GM19395 (cell line): ENCODE data around the gene CCDC167.

Experiments
- ATAC-seq: cut with Tn5 transposase; IDR thresholded peaks from one replicate; pipeline ENCODE4 v1.9.1; 2021; ENCODE audit warnings: mild to moderate bottlenecking, moderate library complexity; ENCODE audit not compliant: unreplicated experiment

Gene CCDC167

DNA sequence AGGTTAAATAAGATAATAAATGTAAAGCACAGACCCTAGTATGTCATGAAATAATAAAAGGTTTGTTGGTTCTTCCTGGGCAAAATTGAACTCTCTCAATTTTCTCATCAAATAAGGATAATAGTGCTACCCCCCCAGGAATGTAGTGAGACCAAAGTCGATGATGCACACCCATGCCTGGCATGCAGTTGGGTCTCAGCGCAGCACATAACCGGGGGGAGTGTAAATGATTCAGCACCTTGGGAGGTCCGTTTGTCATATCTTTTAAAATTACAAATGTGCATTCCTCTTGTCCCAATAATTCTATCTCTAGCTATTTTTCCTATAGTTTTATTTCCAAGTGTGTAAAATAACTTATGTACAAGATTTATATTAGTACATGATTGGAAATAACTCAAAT, 31.3 kb upstream of the CCDC167 start:
- no peak for ATAC-seq

GRCh38 chr6:37530297-37530696, 30.6 kb upstream of the CCDC167 start:
- no peak for ATAC-seq

GRCh38 chr6:37528541-37528940, 28.8 kb upstream of the CCDC167 start:
- no peak for ATAC-seq

DNA sequence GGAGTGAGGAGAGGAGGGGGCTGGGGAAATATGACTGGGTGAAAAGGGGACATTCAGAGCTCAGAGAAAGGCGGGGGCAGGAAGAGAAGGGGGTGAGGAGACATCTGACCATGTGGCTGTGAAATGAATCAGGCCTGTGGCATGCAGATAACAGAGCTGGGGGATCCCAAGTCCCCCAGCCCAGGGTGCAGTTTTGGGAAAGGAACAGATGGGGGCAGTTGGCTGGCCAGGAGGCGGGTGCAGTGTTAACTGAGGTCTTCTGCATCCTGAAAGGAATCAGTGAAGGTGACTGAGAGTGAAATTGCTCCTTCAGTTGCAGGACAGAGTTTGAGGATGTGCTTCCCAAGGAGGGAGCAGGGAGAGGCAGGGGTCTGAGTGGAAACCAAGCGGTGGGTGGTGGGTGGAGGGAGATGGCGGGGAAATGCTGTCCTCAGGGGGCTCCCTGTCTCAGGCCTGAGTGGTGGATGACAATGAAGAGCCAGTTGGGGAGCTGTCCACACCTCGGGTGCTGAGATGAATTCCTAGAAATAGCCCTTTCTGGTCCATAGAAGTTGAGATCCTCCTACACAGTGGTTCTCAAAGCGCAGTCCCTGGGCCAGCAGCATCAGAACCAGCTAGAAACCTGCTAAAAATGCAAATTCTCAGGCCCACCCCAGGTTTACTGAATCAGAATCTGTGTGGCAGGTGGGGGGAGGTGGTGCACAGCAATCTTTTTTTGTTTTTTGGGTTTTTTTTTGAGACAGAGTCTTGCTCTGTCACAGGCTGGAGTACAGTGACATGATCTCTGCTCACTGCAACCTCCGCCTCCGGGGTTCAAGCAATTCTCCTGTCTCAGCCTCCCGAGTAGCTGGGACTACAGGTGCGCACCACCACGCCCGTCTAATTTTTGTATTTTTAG, 26.0 kb upstream of the CCDC167 start:
- ATAC-seq, result no peak

DNA sequence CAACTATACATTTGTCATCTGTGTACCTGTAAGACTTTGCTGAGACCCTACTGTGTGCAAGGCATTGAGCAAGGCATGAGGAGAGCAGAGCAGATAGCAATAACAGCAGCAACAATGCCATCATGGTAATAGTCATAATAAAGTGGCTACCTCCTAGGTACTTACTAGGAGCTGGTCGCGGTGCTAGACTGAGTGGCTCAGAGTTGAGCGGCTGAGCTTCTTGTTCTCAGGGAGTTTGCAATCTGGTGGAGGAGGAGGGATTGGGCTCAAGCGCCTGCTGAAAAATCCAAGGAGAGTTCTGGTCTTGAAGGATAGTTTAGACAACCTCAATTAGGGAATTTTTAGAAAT, 25.3 kb upstream of the CCDC167 start:
- no peak for ATAC-seq

DNA sequence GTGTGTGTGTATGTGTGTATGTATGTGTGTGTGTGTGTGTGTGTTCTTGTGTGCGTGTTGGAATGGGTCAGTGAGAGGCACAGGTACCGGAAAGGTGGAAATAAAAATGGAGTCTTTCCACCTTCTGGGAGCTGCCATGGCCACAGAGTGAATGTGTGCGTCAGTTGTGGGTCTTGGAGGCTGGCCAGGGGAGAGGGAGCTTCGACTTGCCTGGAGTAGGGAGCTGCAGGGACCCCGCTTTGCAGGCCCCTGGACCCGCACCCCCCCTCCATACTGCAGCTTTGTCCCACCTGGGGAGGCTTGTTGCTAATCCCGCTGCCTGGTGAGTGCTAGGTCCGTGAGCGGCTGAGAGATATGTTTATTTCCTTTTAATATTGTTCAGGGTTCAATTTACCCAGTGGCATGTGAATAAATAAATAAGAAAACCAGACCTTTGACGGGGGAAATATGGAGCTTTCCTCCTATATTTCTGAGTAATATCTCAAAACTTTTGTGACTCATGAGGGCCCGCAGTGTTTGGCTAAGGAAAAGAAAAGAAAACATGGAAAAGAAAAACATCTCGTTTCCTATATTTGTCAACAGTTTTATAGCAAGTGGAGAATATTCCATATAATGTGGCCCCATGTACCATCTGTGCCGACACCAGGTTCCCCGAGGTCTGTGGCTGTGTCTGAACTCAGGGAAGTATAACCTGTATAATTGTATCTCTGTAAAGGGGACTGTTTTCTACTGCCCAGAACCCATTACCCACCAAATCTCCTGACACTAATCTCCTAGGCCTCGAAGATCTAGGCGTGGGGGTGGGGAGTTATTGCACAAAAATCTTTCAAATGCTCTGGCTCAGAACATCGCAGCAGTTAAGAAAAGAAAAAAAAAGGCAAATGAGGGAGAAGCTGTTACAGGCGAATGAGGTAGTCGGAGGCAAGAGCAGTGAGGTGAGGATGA, 24.6 kb upstream of the CCDC167 start:
- no peak for ATAC-seq

GRCh38 chr6:37523412-37523811, 23.7 kb upstream of the CCDC167 start:
- no peak for ATAC-seq

- no peak for ATAC-seq
These were observed 23.1 kb upstream of the CCDC167 start for GRCh38 chr6:37522836-37523235.

GRCh38 chr6:37521674-37522073, 22.0 kb upstream of the CCDC167 start:
- ATAC-seq, result no peak

GRCh38 chr6:37520926-37521325, 21.2 kb upstream of the CCDC167 start:
- no peak for ATAC-seq

DNA sequence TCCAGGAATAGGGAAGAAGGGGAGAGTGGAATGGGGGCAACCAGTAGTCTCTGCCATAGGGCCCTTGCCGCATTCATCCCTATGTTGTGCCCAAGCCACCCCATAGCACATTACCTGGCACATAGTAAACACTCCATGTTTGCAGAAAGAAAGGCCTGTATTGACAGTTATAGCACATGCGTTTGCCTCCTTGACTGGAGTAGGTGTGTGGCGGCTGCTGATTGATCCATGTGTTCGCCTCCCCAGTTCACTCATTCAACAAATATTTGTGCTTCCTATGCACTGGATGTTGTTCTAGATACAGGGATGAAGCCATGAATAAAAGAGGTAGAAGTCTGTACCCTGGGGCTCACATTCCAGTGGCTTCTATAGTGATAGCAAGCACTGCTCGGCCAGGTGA, 19.8 kb upstream of the CCDC167 start:
- ATAC-seq, result no peak

DNA sequence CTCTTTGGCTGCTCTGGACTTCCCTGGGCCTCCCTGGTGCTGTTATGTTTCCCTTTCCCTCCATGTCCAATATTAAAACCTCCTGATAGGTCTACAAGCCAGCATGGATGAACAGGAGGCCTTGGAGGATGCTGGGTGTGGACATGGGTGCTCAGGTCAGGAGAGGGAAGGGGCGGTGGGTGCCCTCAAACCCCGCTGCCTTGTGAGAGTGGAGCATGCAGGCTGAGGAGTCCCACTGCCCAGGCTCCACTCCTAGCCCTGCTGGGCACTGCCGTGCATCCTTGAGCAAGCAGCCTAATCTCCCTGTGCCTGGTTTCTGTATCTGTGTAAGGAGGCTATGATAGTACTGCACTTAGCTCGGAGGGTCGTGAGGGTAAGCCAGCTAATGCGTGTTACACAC, 18.4 kb upstream of the CCDC167 start:
- no peak for ATAC-seq

GRCh38 chr6:37517411-37517812, 17.7 kb upstream of the CCDC167 start:
- ATAC-seq, result no peak

GRCh38 chr6:37516920-37517405, 17.3 kb upstream of the CCDC167 start:
- ATAC-seq, result no peak

- ATAC-seq, result peak; percentile 59
These were observed 16.6 kb upstream of the CCDC167 start for GRCh38 chr6:37516076-37516919.

GRCh38 chr6:37515712-37516075, 16.0 kb upstream of the CCDC167 start:
- ATAC-seq, result no peak

DNA sequence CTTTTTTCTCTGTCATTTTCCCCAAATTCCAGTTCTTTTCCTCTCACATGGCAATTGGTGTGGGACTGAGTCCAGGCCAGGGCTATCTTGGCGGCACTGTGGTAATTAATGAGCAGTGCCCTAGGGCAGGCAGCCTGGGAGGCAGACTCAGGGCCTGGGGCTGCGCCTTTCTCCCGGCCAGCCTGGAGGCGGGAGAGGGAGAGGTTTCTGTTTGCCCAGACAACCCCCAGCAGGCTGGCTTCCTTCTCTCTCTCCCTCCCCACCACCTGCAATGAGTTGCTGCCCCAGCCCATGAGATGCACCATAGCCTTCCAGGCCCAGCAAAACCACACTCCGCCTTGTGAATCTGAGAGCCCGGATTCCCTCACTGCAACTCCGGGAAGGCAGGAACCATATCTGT, 15.1 kb upstream of the CCDC167 start:
- no peak for ATAC-seq

GRCh38 chr6:37514321-37514771, 14.7 kb upstream of the CCDC167 start:
- ATAC-seq, result no peak

- ATAC-seq, result no peak
These were observed 13.9 kb upstream of the CCDC167 start for GRCh38 chr6:37513576-37513975.

GRCh38 chr6:37513155-37513554, 13.5 kb upstream of the CCDC167 start:
- no peak for ATAC-seq
